SKM-1 (cell line): Measurements from ENCODE around the gene ZNF75A.

ENCODE experiments used
- DNase-seq: peaks from one replicate; lab custom pipeline; 2025; ENCODE audit not compliant: unreplicated experiment; lab: John Stamatoyannopoulos, UW

Gene ZNF75A

DNA sequence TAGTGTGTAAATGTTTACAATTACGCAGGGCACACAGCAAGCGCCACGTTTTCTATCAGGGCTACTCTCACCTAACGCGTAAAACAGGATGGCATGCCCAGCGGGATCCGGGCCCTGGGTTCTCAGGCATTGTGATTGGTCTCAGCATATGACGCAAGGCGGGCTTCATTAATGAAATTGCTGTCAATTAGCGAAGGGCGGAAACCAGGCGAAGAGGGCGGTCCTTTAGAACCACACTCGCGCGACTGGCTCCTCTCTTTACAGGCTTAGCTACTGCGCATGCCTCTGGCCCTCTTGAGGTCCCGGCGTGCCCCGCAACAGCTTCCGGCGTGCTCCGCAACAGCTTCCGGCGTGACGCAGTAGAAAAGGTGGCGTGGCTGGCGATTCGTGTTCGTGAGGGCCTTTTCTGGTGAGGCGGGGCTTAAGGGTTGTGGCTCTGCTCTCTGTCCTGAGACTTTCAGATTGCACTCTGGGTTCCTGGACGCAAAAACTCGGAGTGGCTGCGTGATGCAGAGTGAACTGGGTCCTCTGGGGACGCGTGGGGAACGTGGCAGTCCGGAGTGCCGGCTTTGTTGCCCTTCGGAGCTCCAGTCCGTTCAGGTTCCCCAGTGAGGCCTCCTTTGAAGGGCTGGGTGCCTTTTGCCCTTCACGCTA, 59.6 kb downstream of the ZNF75A start:
- peak; percentile 54 for DNase-seq
